Measurements from ENCODE around the gene ZNF341. TPM values are rescaled to one million over a fixed set of nuclear protein-coding genes. Genes with fewer than 3 reads are reported as not detected.
A peak's percentile ranks its signal among the peaks of the same experiment; 100 is the strongest.

The ZNF341 gene
- total and polyA plus RNA-seq, 2 experiments from 2014 or later, result 2.3 to 2.8 TPM

GRCh38 chr20:33736962-33737361 is 5.2 kb downstream of the ZNF341 start:
- Histone ChIP-seq H4K20me1 (ENCODE audit: insufficient read depth) (no peaks in the 10 kb centered on the region), H2AFZ (no peak overlapping the region), H3K4me2 (ENCODE audit: unreplicated experiment) (no peak overlapping the region), H3K9me2 (ENCODE audit: insufficient read depth) (no peaks in the 10 kb centered on the region), H3K27me3 (replicated peaks; ENCODE audit: insufficient read depth) (no peaks in the 10 kb centered on the region), H3F3A (ENCODE audit: insufficient read depth) (0 out of 2 replicates have a peak, but pooled peaks cover 4% of the 10 kb centered on the region), H3K36me3 (ENCODE audit: low read depth) (0 out of 2 replicates have a peak, but pooled peaks cover 4% of the 10 kb centered on the region), H3K9ac (no peak overlapping the region), H3K9me3 (ENCODE audit: low read depth) (no peaks in the 10 kb centered on the region), H3K4me1 (ENCODE audit: insufficient read depth) (peaks cover 16% of the 10 kb centered on the region), H3K79me2 (ENCODE audit: insufficient read depth) (peaks cover 20% of the 10 kb centered on the region), H3K4me3 (no peak overlapping the region), H3K27ac (no peak overlapping the region)
- DNase-seq, result no peak
- TF ChIP-seq EZH2phosphoT487 (IDR thresholded peaks at IDR 0.05; ENCODE audit: insufficient read depth, low read depth) (no peak), EZH2 (IDR thresholded peaks at IDR 0.05; ENCODE audit: insufficient read depth, poor library complexity, severe bottlenecking) (no peak)
- WGBS, 2 experiments (ENCODE audit: low coverage in 1 of 2, low lambda C conversion rate in 2 of 2, missing lambda C conversion rate in 2 of 2), result 98 to 99% methylated on average over 3 of the region's 3 CpGs
- in situ Hi-C loops (cut with MboI), result no loop called here

GRCh38 chr20:33739493-33739892 is 7.7 kb downstream of the ZNF341 start:
- Histone ChIP-seq H3K9me2 (ENCODE audit: insufficient read depth) (no peaks in the 10 kb centered on the region), H3K4me3 (no peak overlapping the region), H3K36me3 (ENCODE audit: low read depth) (0 out of 2 replicates have a peak, but pooled peaks cover 4% of the 10 kb centered on the region), H3K9ac (no peak overlapping the region), H3F3A (ENCODE audit: insufficient read depth) (no peaks in the 10 kb centered on the region), H3K27me3 (replicated peaks; ENCODE audit: insufficient read depth) (no peaks in the 10 kb centered on the region), H4K20me1 (ENCODE audit: insufficient read depth) (no peaks in the 10 kb centered on the region), H3K4me2 (ENCODE audit: unreplicated experiment) (no peak overlapping the region), H3K27ac (no peak overlapping the region), H3K9me3 (ENCODE audit: low read depth) (no peaks in the 10 kb centered on the region), H3K4me1 (ENCODE audit: insufficient read depth) (peaks cover under 1% of the 10 kb centered on the region; the same call in 1 of the 2 replicates), H3K79me2 (ENCODE audit: insufficient read depth) (peaks cover 18% of the 10 kb centered on the region), H2AFZ (no peak overlapping the region)
- in situ Hi-C loops (cut with MboI), result no loop called here
- 95 to 96% methylated on average over 7 of the region's 7 CpGs for WGBS, 2 experiments (ENCODE audit: low coverage in 1 of 2, low lambda C conversion rate in 2 of 2, missing lambda C conversion rate in 2 of 2)
- no peak for DNase-seq
- TF ChIP-seq EZH2 (IDR thresholded peaks at IDR 0.05; ENCODE audit: insufficient read depth, poor library complexity, severe bottlenecking) (no peak), EZH2phosphoT487 (IDR thresholded peaks at IDR 0.05; ENCODE audit: insufficient read depth, low read depth) (no peak)

GRCh38 chr20:33740189-33740588 is 8.4 kb downstream of the ZNF341 start:
- Histone ChIP-seq H3K9me2 (ENCODE audit: insufficient read depth) (no peaks in the 10 kb centered on the region), H3K27ac (no peak overlapping the region), H3K4me3 (no peak overlapping the region), H3K9me3 (ENCODE audit: low read depth) (no peaks in the 10 kb centered on the region), H3K79me2 (ENCODE audit: insufficient read depth) (peaks cover 12% of the 10 kb centered on the region; the same call in 1 of the 2 replicates), H3F3A (ENCODE audit: insufficient read depth) (no peaks in the 10 kb centered on the region), H4K20me1 (ENCODE audit: insufficient read depth) (no peaks in the 10 kb centered on the region), H3K9ac (no peak overlapping the region), H3K27me3 (replicated peaks; ENCODE audit: insufficient read depth) (no peaks in the 10 kb centered on the region), H3K36me3 (ENCODE audit: low read depth) (0 out of 2 replicates have a peak, but pooled peaks cover 4% of the 10 kb centered on the region), H3K4me2 (ENCODE audit: unreplicated experiment) (no peak overlapping the region), H3K4me1 (ENCODE audit: insufficient read depth) (no peaks in the 10 kb centered on the region), H2AFZ (no peak overlapping the region)
- 91 to 92% methylated on average over 1 of the region's 1 CpG for WGBS, 2 experiments (ENCODE audit: low coverage in 1 of 2, low lambda C conversion rate in 2 of 2, missing lambda C conversion rate in 2 of 2)
- no peak for TF ChIP-seq EZH2phosphoT487 (IDR thresholded peaks at IDR 0.05; ENCODE audit: insufficient read depth, low read depth)
- no peak for TF ChIP-seq EZH2 (IDR thresholded peaks at IDR 0.05; ENCODE audit: insufficient read depth, poor library complexity, severe bottlenecking)
- peak; percentile 14 for DNase-seq
- in situ Hi-C loops (cut with MboI), result no loop called here

- Histone ChIP-seq H3K4me1 (ENCODE audit: insufficient read depth) (no peaks in the 10 kb centered on the region), H3K79me2 (ENCODE audit: insufficient read depth) (no peaks in the 10 kb centered on the region), H4K20me1 (ENCODE audit: insufficient read depth) (no peaks in the 10 kb centered on the region), H3K27me3 (replicated peaks; ENCODE audit: insufficient read depth) (no peaks in the 10 kb centered on the region), H3K27ac (no peak overlapping the region), H3K36me3 (ENCODE audit: low read depth) (no peaks in the 10 kb centered on the region), H3F3A (ENCODE audit: insufficient read depth) (no peaks in the 10 kb centered on the region), H3K4me3 (no peak overlapping the region), H3K9me3 (ENCODE audit: low read depth) (no peaks in the 10 kb centered on the region), H3K9me2 (ENCODE audit: insufficient read depth) (no peaks in the 10 kb centered on the region), H3K9ac (no peak overlapping the region), H2AFZ (no peak overlapping the region), H3K4me2 (ENCODE audit: unreplicated experiment) (no peak overlapping the region)
- DNase-seq, result no peak
- in situ Hi-C loops (cut with MboI), result no loop called here
- TF ChIP-seq EZH2 (IDR thresholded peaks at IDR 0.05; ENCODE audit: insufficient read depth, poor library complexity, severe bottlenecking) (no peak), EZH2phosphoT487 (IDR thresholded peaks at IDR 0.05; ENCODE audit: insufficient read depth, low read depth) (no peak)
- 94 to 99% methylated on average over 3 of the region's 3 CpGs for WGBS, 2 experiments (ENCODE audit: low coverage in 1 of 2, low lambda C conversion rate in 2 of 2, missing lambda C conversion rate in 2 of 2)
Observed at GRCh38 chr20:33744181-33744580, 12.4 kb downstream of the ZNF341 start.
